Measurements from ENCODE around the gene CTNNBL1.
"Not testable (repeated sequence)": the region's sequence is repeated elsewhere in the genome, so short reads cannot be mapped to it uniquely, and the experiment has no call there.

Gene CTNNBL1

GRCh38 chr20:37711994-37712964 is 18.4 kb downstream of the CTNNBL1 start:
- DNase-seq (ENCODE audit: low read depth in 2 of 2): no peak

- DNase-seq (ENCODE audit: low read depth in 2 of 2): no peak
Measured at GRCh38 chr20:37713396-37713795, 19.6 kb downstream of the CTNNBL1 start.

- DNase-seq (ENCODE audit: low read depth in 2 of 2): no peak
Measured at GRCh38 chr20:37714978-37715672, 21.3 kb downstream of the CTNNBL1 start.

- no peak for DNase-seq (ENCODE audit: low read depth in 2 of 2)
Measured at GRCh38 chr20:37721751-37722150, 27.9 kb downstream of the CTNNBL1 start.

- DNase-seq (ENCODE audit: low read depth in 2 of 2): not testable (repeated sequence)
Measured at GRCh38 chr20:37722312-37722711, 28.5 kb downstream of the CTNNBL1 start.

GRCh38 chr20:37723668-37724067 is 29.8 kb downstream of the CTNNBL1 start:
- DNase-seq (ENCODE audit: low read depth in 2 of 2): no peak

GRCh38 chr20:37725165-37725564 is 31.3 kb downstream of the CTNNBL1 start:
- DNase-seq (ENCODE audit: low read depth in 2 of 2): no peak

- DNase-seq (ENCODE audit: low read depth in 2 of 2): no peak
Measured at GRCh38 chr20:37725855-37726254, 32.0 kb downstream of the CTNNBL1 start.

- no peak for DNase-seq (ENCODE audit: low read depth in 2 of 2)
Measured at GRCh38 chr20:37726321-37726720, 32.5 kb downstream of the CTNNBL1 start.

- DNase-seq (ENCODE audit: low read depth in 2 of 2): no peak
Measured at GRCh38 chr20:37726971-37727956, 33.4 kb downstream of the CTNNBL1 start.

GRCh38 chr20:37727957-37728634 is 34.3 kb downstream of the CTNNBL1 start:
- DNase-seq (ENCODE audit: low read depth in 2 of 2): no peak

- no peak for DNase-seq (ENCODE audit: low read depth in 2 of 2)
Measured at GRCh38 chr20:37728635-37728983, 34.8 kb downstream of the CTNNBL1 start.

GRCh38 chr20:37729452-37729851 is 35.6 kb downstream of the CTNNBL1 start:
- DNase-seq (ENCODE audit: low read depth in 2 of 2): no peak

GRCh38 chr20:37729909-37730308 is 36.1 kb downstream of the CTNNBL1 start:
- no peak for DNase-seq (ENCODE audit: low read depth in 2 of 2)

- DNase-seq (ENCODE audit: low read depth in 2 of 2): no peak
Measured at GRCh38 chr20:37733416-37733815, 39.6 kb downstream of the CTNNBL1 start.

GRCh38 chr20:37734228-37734985 is 40.6 kb downstream of the CTNNBL1 start:
- DNase-seq (ENCODE audit: low read depth in 2 of 2): no peak

GRCh38 chr20:37735541-37735940 is 41.7 kb downstream of the CTNNBL1 start:
- DNase-seq (ENCODE audit: low read depth in 2 of 2): no peak

GRCh38 chr20:37736132-37736531 is 42.3 kb downstream of the CTNNBL1 start:
- DNase-seq (ENCODE audit: low read depth in 2 of 2): no peak

- DNase-seq (ENCODE audit: low read depth in 2 of 2): no peak
Measured at GRCh38 chr20:37737826-37738420, 44.1 kb downstream of the CTNNBL1 start.

- no peak for DNase-seq (ENCODE audit: low read depth in 2 of 2)
Measured at GRCh38 chr20:37741055-37741454, 47.2 kb downstream of the CTNNBL1 start.
